ENCODE results near the gene CUX1. TPM values are rescaled to one million over a fixed set of nuclear protein-coding genes. Genes with fewer than 3 reads are reported as not detected.

CUX1 gene
- total RNA-seq, 1 experiment from 2014 or later: 92.4 TPM

GRCh38 chr7:101911800-101912715 is 94.6 kb downstream of the CUX1 start:
- Histone ChIP-seq H3K4me2 (ENCODE audit: low read depth, low read length, poor library complexity, severe bottlenecking) (no peak overlapping the region), H3K79me2 (ENCODE audit: low read length) (peaks cover 93% of the 10 kb centered on the region), H3K9me3 (ENCODE audit: low read length) (no peaks in the 10 kb centered on the region), H3K27me3 (ENCODE audit: low read length) (no peaks in the 10 kb centered on the region), H3K36me3 (ENCODE audit: insufficient read depth, low read length) (peaks cover 17% of the 10 kb centered on the region; the same call in 1 of the 2 replicates), H2AFZ (ENCODE audit: low read length) (no peak overlapping the region), H3K9me2 (replicated peaks; ENCODE audit: insufficient read depth, low read length) (no peaks in the 10 kb centered on the region), H3K9ac (ENCODE audit: low read length) (no peak overlapping the region), H4K20me1 (ENCODE audit: insufficient read depth, low read depth, low read length) (no peaks in the 10 kb centered on the region), H3K4me3 (ENCODE audit: low read length) (no peak overlapping the region), H3K27ac (ENCODE audit: low read length) (no peak overlapping the region), H3K4me1 (ENCODE audit: low read length) (no peaks in the 10 kb centered on the region)
- DNase-seq: no peak

- H3K9ac ChIP-seq (ENCODE audit: low read length): no peak overlapping the region
- H3K9me3 ChIP-seq (ENCODE audit: low read length): no peaks in the 10 kb centered on the region
- no peak overlapping the region for H2AFZ ChIP-seq (ENCODE audit: low read length)
- H3K4me1 ChIP-seq (ENCODE audit: low read length): no peaks in the 10 kb centered on the region
- H3K36me3 ChIP-seq (ENCODE audit: insufficient read depth, low read length): peaks cover 17% of the 10 kb centered on the region; the same call in 1 of the 2 replicates
- no peak overlapping the region for H3K27ac ChIP-seq (ENCODE audit: low read length)
- peaks cover 94% of the 10 kb centered on the region for H3K79me2 ChIP-seq (ENCODE audit: low read length)
- H3K4me2 ChIP-seq (ENCODE audit: low read depth, low read length, poor library complexity, severe bottlenecking): no peak overlapping the region
- DNase-seq: no peak
- H3K9me2 ChIP-seq (replicated peaks; ENCODE audit: insufficient read depth, low read length): no peaks in the 10 kb centered on the region
- H3K4me3 ChIP-seq (ENCODE audit: low read length): no peak overlapping the region
- no peaks in the 10 kb centered on the region for H4K20me1 ChIP-seq (ENCODE audit: insufficient read depth, low read depth, low read length)
- no peaks in the 10 kb centered on the region for H3K27me3 ChIP-seq (ENCODE audit: low read length)
These were observed 95.3 kb downstream of the CUX1 start for GRCh38 chr7:101912716-101913110.

- H3K4me3 ChIP-seq (ENCODE audit: low read length): no peak overlapping the region
- H2AFZ ChIP-seq (ENCODE audit: low read length): no peak overlapping the region
- no peak for DNase-seq
- no peaks in the 10 kb centered on the region for H3K4me1 ChIP-seq (ENCODE audit: low read length)
- H3K4me2 ChIP-seq (ENCODE audit: low read depth, low read length, poor library complexity, severe bottlenecking): no peak overlapping the region
- peaks cover 17% of the 10 kb centered on the region; the same call in 1 of the 2 replicates for H3K36me3 ChIP-seq (ENCODE audit: insufficient read depth, low read length)
- H4K20me1 ChIP-seq (ENCODE audit: insufficient read depth, low read depth, low read length): no peaks in the 10 kb centered on the region
- H3K9ac ChIP-seq (ENCODE audit: low read length): no peak overlapping the region
- H3K27ac ChIP-seq (ENCODE audit: low read length): no peak overlapping the region
- H3K9me3 ChIP-seq (ENCODE audit: low read length): no peaks in the 10 kb centered on the region
- no peaks in the 10 kb centered on the region for H3K9me2 ChIP-seq (replicated peaks; ENCODE audit: insufficient read depth, low read length)
- H3K27me3 ChIP-seq (ENCODE audit: low read length): no peaks in the 10 kb centered on the region
- H3K79me2 ChIP-seq (ENCODE audit: low read length): peaks cover 94% of the 10 kb centered on the region
These were observed 95.9 kb downstream of the CUX1 start for GRCh38 chr7:101913247-101913721.

GRCh38 chr7:101913851-101914250 is 96.4 kb downstream of the CUX1 start:
- H3K9me3 ChIP-seq (ENCODE audit: low read length): no peaks in the 10 kb centered on the region
- no peak for DNase-seq
- no peak overlapping the region for H3K4me2 ChIP-seq (ENCODE audit: low read depth, low read length, poor library complexity, severe bottlenecking)
- no peaks in the 10 kb centered on the region for H3K4me1 ChIP-seq (ENCODE audit: low read length)
- peaks cover 92% of the 10 kb centered on the region for H3K79me2 ChIP-seq (ENCODE audit: low read length)
- no peaks in the 10 kb centered on the region for H4K20me1 ChIP-seq (ENCODE audit: insufficient read depth, low read depth, low read length)
- no peak overlapping the region for H3K27ac ChIP-seq (ENCODE audit: low read length)
- no peaks in the 10 kb centered on the region for H3K27me3 ChIP-seq (ENCODE audit: low read length)
- peaks cover 17% of the 10 kb centered on the region; the same call in 1 of the 2 replicates for H3K36me3 ChIP-seq (ENCODE audit: insufficient read depth, low read length)
- no peak overlapping the region for H3K9ac ChIP-seq (ENCODE audit: low read length)
- no peaks in the 10 kb centered on the region for H3K9me2 ChIP-seq (replicated peaks; ENCODE audit: insufficient read depth, low read length)
- H3K4me3 ChIP-seq (ENCODE audit: low read length): no peak overlapping the region
- H2AFZ ChIP-seq (ENCODE audit: low read length): no peak overlapping the region

- H4K20me1 ChIP-seq (ENCODE audit: insufficient read depth, low read depth, low read length): no peaks in the 10 kb centered on the region
- peaks cover 90% of the 10 kb centered on the region for H3K79me2 ChIP-seq (ENCODE audit: low read length)
These were observed 97.6 kb downstream of the CUX1 start for GRCh38 chr7:101915000-101915399.

GRCh38 chr7:101916041-101916800 is 98.8 kb downstream of the CUX1 start:
- no peak overlapping the region for H3K4me3 ChIP-seq (ENCODE audit: low read length)
- no peaks in the 10 kb centered on the region for H4K20me1 ChIP-seq (ENCODE audit: insufficient read depth, low read depth, low read length)
- no peaks in the 10 kb centered on the region for H3K27me3 ChIP-seq (ENCODE audit: low read length)
- no peak overlapping the region for H3K4me2 ChIP-seq (ENCODE audit: low read depth, low read length, poor library complexity, severe bottlenecking)
- H3K4me1 ChIP-seq (ENCODE audit: low read length): no peaks in the 10 kb centered on the region
- H3K27ac ChIP-seq (ENCODE audit: low read length): no peak overlapping the region
- no peak for DNase-seq
- H3K9ac ChIP-seq (ENCODE audit: low read length): no peak overlapping the region
- peaks cover 89% of the 10 kb centered on the region for H3K79me2 ChIP-seq (ENCODE audit: low read length)
- H3K9me2 ChIP-seq (replicated peaks; ENCODE audit: insufficient read depth, low read length): no peaks in the 10 kb centered on the region
- peaks cover 17% of the 10 kb centered on the region; the same call in 1 of the 2 replicates for H3K36me3 ChIP-seq (ENCODE audit: insufficient read depth, low read length)
- H3K9me3 ChIP-seq (ENCODE audit: low read length): no peaks in the 10 kb centered on the region
- H2AFZ ChIP-seq (ENCODE audit: low read length): no peak overlapping the region

More at GRCh38 chr7:101915000-101915399, 97.6 kb downstream of the CUX1 start:
- Histone ChIP-seq H3K9me3 (ENCODE audit: low read length) (no peaks in the 10 kb centered on the region), H3K4me2 (ENCODE audit: low read depth, low read length, poor library complexity, severe bottlenecking) (no peak overlapping the region), H3K9ac (ENCODE audit: low read length) (no peak overlapping the region), H3K4me1 (ENCODE audit: low read length) (no peaks in the 10 kb centered on the region), H3K27ac (ENCODE audit: low read length) (no peak overlapping the region), H3K27me3 (ENCODE audit: low read length) (no peaks in the 10 kb centered on the region), H2AFZ (ENCODE audit: low read length) (no peak overlapping the region), H3K4me3 (ENCODE audit: low read length) (no peak overlapping the region), H3K36me3 (ENCODE audit: insufficient read depth, low read length) (peaks cover 17% of the 10 kb centered on the region; the same call in 1 of the 2 replicates), H3K9me2 (replicated peaks; ENCODE audit: insufficient read depth, low read length) (no peaks in the 10 kb centered on the region)
- no peak for DNase-seq

- Histone ChIP-seq H4K20me1 (ENCODE audit: insufficient read depth, low read depth, low read length) (no peaks in the 10 kb centered on the region), H3K9ac (ENCODE audit: low read length) (no peak overlapping the region), H3K27me3 (ENCODE audit: low read length) (no peaks in the 10 kb centered on the region), H3K9me3 (ENCODE audit: low read length) (no peaks in the 10 kb centered on the region), H3K36me3 (ENCODE audit: insufficient read depth, low read length) (peaks cover 17% of the 10 kb centered on the region; the same call in 1 of the 2 replicates), H3K4me3 (ENCODE audit: low read length) (no peak overlapping the region), H2AFZ (ENCODE audit: low read length) (no peak overlapping the region), H3K4me1 (ENCODE audit: low read length) (no peaks in the 10 kb centered on the region), H3K9me2 (replicated peaks; ENCODE audit: insufficient read depth, low read length) (no peaks in the 10 kb centered on the region), H3K4me2 (ENCODE audit: low read depth, low read length, poor library complexity, severe bottlenecking) (no peak overlapping the region), H3K79me2 (ENCODE audit: low read length) (peaks cover 88% of the 10 kb centered on the region), H3K27ac (ENCODE audit: low read length) (no peak overlapping the region)
- DNase-seq: no peak
These were observed 99.5 kb downstream of the CUX1 start for GRCh38 chr7:101916876-101917275.

- H3K36me3 ChIP-seq (ENCODE audit: insufficient read depth, low read length): peaks cover 21% of the 10 kb centered on the region; the same call in 1 of the 2 replicates
These were observed 100.1 kb downstream of the CUX1 start for GRCh38 chr7:101917566-101917965.

More at GRCh38 chr7:101917566-101917965, 100.1 kb downstream of the CUX1 start:
- H2AFZ ChIP-seq (ENCODE audit: low read length): no peak overlapping the region
- no peaks in the 10 kb centered on the region for H3K27me3 ChIP-seq (ENCODE audit: low read length)
- no peaks in the 10 kb centered on the region for H3K4me1 ChIP-seq (ENCODE audit: low read length)
- H3K79me2 ChIP-seq (ENCODE audit: low read length): peaks cover 89% of the 10 kb centered on the region
- no peaks in the 10 kb centered on the region for H3K9me2 ChIP-seq (replicated peaks; ENCODE audit: insufficient read depth, low read length)
- no peak overlapping the region for H3K4me3 ChIP-seq (ENCODE audit: low read length)
- H3K27ac ChIP-seq (ENCODE audit: low read length): no peak overlapping the region
- DNase-seq: no peak
- no peak overlapping the region for H3K4me2 ChIP-seq (ENCODE audit: low read depth, low read length, poor library complexity, severe bottlenecking)
- H4K20me1 ChIP-seq (ENCODE audit: insufficient read depth, low read depth, low read length): no peaks in the 10 kb centered on the region
- no peak overlapping the region for H3K9ac ChIP-seq (ENCODE audit: low read length)
- H3K9me3 ChIP-seq (ENCODE audit: low read length): no peaks in the 10 kb centered on the region

All from Karpas-422 (cell line).